GM10266 (cell line): ENCODE results near the gene PPP1R14B.
A peak's percentile ranks its signal among the peaks of the same experiment; 100 is the strongest.

Source experiments
- DNase-seq: peaks from one replicate; pipeline ENCODE4 v3.0.0; 2012; ENCODE audit errors: extremely low spot score
- TF ChIP-seq, protein P1 (sequence below): IDR thresholded peaks from 2 replicates; pipeline ENCODE4 v1.5.1; 2012; ENCODE audit warnings: mild to moderate bottlenecking, low read depth; ENCODE audit not compliant: control insufficient read depth, insufficient read depth; ENCODE audit errors: missing control alignments

The PPP1R14B gene

DNA sequence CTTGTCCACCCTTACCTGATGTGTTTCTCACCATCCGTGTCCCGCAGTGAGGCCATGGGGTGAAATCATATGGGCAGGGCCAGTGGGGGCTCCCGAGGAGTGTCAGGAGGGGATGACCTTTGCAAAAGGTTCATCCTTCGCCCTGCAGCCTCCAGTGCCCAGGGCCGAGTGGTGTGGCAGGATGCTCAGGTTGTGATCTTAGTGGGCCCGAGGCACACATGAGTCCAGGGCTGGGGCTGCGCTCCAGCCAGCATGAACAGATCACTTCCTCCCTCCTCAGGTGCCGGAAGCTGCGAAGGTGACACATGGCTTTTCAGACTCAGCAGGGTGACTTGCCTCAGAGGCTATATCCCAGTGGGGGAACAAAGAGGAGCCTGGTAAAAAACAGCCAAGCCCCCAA lies 8.7 kb downstream of the PPP1R14B start:
- DNase-seq, result no peak
- TF ChIP-seq, protein P1, sequence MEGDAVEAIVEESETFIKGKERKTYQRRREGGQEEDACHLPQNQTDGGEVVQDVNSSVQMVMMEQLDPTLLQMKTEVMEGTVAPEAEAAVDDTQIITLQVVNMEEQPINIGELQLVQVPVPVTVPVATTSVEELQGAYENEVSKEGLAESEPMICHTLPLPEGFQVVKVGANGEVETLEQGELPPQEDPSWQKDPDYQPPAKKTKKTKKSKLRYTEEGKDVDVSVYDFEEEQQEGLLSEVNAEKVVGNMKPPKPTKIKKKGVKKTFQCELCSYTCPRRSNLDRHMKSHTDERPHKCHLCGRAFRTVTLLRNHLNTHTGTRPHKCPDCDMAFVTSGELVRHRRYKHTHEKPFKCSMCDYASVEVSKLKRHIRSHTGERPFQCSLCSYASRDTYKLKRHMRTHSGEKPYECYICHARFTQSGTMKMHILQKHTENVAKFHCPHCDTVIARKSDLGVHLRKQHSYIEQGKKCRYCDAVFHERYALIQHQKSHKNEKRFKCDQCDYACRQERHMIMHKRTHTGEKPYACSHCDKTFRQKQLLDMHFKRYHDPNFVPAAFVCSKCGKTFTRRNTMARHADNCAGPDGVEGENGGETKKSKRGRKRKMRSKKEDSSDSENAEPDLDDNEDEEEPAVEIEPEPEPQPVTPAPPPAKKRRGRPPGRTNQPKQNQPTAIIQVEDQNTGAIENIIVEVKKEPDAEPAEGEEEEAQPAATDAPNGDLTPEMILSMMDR, result no peak

DNA sequence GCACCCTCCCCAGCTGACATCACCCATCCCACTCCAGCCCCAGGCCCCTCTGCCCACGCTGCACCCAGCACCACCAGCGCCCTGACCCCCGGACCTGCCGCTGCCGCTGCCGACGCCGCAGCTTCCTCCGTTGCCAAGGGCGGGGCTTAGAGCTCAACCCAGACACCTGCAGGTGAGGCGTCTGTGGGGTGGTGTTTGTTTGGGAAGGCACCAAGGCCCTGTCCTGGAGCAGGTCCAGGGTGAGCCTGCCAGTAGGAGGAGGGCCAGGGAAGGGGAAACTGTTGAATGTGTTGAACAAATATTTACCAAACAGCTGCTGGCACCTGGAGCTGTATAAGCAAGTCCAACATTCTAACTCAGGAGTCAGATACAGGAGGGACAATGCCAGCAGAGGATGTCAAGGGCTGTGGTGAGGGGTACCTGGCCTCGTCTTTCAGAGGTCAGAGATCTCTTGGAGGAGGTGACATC lies 9.2 kb downstream of the PPP1R14B start:
- no peak for DNase-seq
- TF ChIP-seq, protein P1, result no peak

DNA sequence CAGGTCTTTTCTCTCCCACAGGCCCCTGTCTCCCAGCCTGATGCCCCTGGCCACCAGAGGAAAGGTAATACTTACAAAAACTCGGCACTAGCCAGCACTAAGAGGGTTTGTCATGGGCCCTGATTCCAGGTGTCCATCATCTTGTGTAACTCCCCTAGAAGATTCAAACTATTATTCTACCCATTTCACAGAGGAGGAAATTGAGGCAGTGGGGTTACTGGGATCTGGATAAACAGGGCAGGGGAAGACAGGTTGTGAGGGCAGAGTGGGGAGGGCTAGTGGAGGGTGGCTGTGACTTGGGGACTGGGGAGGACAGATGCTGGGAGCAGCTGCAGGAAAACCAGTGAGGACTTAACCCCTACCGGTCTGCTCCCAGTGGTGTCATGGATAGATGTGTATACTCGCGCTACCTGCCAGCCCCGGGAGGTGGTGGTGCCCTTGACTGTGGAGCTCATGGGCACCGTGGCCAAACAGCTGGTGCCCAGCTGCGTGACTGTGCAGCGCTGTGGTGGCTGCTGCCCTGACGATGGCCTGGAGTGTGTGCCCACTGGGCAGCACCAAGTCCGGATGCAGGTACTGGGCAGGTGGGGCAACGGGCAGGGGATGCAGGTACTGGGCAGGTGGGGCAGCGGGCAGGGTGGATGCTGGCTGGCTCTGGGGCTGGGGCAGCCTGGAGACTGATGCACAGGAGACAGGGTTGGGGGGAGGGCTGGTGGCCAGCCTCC lies 11.1 kb downstream of the PPP1R14B start:
- DNase-seq, result no peak
- TF ChIP-seq, protein P1, result no peak

DNA sequence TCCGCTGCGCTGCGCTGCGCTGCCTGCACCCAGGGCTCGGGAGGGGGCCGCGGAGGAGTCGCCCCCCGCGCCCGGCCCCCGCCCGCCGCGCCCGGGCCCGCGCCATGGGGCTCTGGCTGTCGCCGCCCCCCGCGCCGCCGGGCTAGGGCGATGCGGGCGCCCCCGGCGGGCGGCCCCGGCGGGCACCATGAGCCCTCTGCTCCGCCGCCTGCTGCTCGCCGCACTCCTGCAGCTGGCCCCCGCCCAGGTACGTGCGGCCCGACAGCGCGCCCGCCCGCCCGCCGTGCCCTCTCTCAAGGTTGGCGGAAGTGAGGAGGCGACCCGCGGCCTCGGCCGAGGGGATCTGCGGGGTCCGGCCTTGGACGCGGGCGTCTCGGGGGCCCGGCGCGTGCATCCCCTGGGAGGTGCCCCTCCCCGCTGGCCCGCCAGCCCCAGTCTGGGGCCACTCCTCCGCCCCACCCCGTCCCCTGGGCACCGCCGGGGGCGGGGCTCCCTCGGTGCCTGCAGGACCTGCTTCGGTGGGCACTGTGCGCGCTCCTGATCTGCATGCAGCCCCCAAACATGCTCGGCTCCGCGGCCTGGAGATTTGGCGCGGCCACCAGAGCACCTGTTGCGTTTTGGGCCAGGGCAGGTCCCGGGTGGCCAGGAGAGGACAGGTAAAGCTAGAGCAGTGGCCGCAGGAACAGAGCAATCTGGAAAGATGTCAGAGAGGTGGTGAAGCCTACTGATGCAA lies 11.9 kb downstream of the PPP1R14B start:
- TF ChIP-seq, protein P1, result no peak
- peak; percentile 67 for DNase-seq

DNA sequence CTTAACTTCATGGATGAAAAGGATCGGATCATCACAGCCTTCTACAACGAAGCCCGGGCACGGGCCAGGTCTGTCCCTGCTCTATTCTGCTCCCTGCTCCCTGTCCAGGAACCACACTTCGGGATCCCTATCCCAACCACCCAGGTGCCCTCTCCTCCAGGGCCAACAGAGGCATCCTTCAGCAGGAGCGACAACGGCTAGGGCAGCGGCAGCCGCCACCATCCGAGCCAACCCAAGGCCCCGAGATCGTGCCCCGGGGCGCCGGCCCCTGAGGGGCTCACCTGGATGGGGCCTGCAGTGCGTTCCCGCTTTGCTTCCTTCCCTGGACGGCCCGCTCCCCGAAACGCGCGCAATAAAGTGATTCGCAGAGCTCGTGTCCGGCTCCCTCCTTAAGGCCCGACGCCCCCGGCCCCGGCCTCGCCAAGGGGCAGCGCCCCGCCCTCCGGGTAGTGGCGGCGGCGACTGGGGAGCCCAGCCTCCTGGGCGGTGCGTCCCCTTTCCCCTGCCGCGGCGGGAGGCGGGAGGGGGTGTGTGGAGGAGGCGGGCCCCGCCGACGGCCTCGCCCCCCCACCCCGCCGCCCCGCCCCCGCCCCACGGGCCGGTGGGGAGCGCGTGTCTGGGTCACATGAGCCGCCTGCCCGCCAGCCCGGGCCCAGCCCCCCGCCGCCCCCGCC lies 12.7 kb downstream of the PPP1R14B start, which contains the start of gene VEGFB:
Gene VEGFB (plus strand): TSS at position 672 of the 674 bp plus-strand sequence. CDS start 250 bp downstream, outside the sequence.
- TF ChIP-seq, protein P1, result no peak
- DNase-seq, result peak; percentile 92

DNA sequence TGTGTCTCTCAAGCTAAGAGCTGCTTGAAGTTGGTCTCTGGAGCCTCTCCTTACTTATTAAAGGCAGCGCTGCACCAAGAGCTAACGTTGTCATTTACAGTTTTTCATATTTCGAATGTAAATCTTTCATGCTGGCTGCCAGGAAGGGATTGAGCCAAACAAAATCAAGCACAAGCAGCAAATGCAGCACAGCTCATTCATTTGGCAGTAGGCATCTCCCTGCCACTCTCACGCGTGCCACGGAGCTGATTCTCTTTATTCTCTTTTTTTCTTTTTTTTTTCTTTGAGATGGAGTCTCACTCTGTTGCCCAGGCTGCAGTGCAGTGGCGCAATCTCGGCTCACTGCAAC lies 13.8 kb downstream of the PPP1R14B start:
- TF ChIP-seq, protein P1, result no peak
- no peak for DNase-seq
